PC-9 (cell line): Measurements from ENCODE around the gene MTUS2.

ENCODE experiments used
- CTCF ChIP-seq: fragments of 200-600 bp; sonication (generic); conservative IDR thresholded peaks from 2 replicates; pipeline ENCODE4 v1.6.1; 2017; ENCODE audit warnings: mixed run types, antibody characterized with exemption, mild to moderate bottlenecking, moderate library complexity
- EZH2 ChIP-seq: fragments of 200-600 bp; sonication (generic); IDR thresholded peaks from 2 replicates; pipeline ENCODE4 v1.8.0; 2017; ENCODE audit warnings: antibody characterized with exemption, low read depth

- TF ChIP-seq CTCF, result no peak
- no peak for TF ChIP-seq EZH2
Observed at GRCh38 chr13:29125934-29126424, 305.8 kb downstream of the MTUS2 start.
